ENCODE data around the gene SLC9A9.

GRCh38 chr3:143410259-143410658, 438.0 kb downstream of the SLC9A9 start:
- TF ChIP-seq EZH2phosphoT487 (IDR thresholded peaks at IDR 0.05; ENCODE audit: low read depth, severe bottlenecking, unreplicated experiment) (no peak), CTCF (IDR thresholded peaks at IDR 0.05; ENCODE audit: poor library complexity) (no peak)
